Stimulated activated naive CD8-positive, alpha-beta T cell treated with anti-CD3 and anti-CD28 coated beads, Interleukin-15, Interleukin-2, amounts not matched to agents 100 ng/mL and 50 ng/mL, for 24 hours (primary cell): Measurements from ENCODE around the gene PFN4.
"Not testable (repeated sequence)": the region's sequence is repeated elsewhere in the genome, so short reads cannot be mapped to it uniquely, and the experiment has no call there.

Experiments
- H3K27ac Mint-ChIP-seq: one replicate; pipeline ENCODE4 v1.8.0; 2021; ENCODE audit warnings: mild to moderate bottlenecking, mixed read lengths
- H3K27me3 Mint-ChIP-seq: one replicate; pipeline ENCODE4 v1.8.0; 2021; ENCODE audit warnings: mixed read lengths
- H3K36me3 Mint-ChIP-seq: one replicate; pipeline ENCODE4 v1.8.0; 2021; ENCODE audit warnings: low read depth, mixed read lengths
- H3K4me1 Mint-ChIP-seq: one replicate; pipeline ENCODE4 v1.8.0; 2021; ENCODE audit warnings: low read depth, mixed read lengths
- H3K4me3 Mint-ChIP-seq: one replicate; pipeline ENCODE4 v1.8.0; 2021; ENCODE audit warnings: mild to moderate bottlenecking, mixed read lengths
- H3K9me3 Mint-ChIP-seq: one replicate; pipeline ENCODE4 v1.8.0; 2021; ENCODE audit warnings: mixed read lengths

The PFN4 gene

GRCh38 chr2:24101992-24102391 lies 21.1 kb downstream of the PFN4 start:
- Mint-ChIP-seq H3K4me3 (no peak overlapping the region), H3K9me3 (peaks cover 10% of the 10 kb centered on the region)

GRCh38 chr2:24100732-24101131 lies 22.4 kb downstream of the PFN4 start:
- peaks cover 22% of the 10 kb centered on the region for H3K36me3 Mint-ChIP-seq
- not testable (repeated sequence) for H3K4me1 Mint-ChIP-seq

More at GRCh38 chr2:24101992-24102391, 21.1 kb downstream of the PFN4 start:
- Mint-ChIP-seq H3K27ac (no peak overlapping the region), H3K27me3 (no peaks in the 10 kb centered on the region), H3K36me3 (peaks cover 14% of the 10 kb centered on the region), H3K4me1 (no peaks in the 10 kb centered on the region)

GRCh38 chr2:24095171-24095677 lies 27.9 kb downstream of the PFN4 start:
- not testable (repeated sequence) for H3K9me3 Mint-ChIP-seq, H3K4me3 Mint-ChIP-seq, H3K27me3 Mint-ChIP-seq, H3K27ac Mint-ChIP-seq, H3K4me1 Mint-ChIP-seq
- peaks cover 11% of the 10 kb centered on the region for H3K36me3 Mint-ChIP-seq

More at GRCh38 chr2:24100732-24101131, 22.4 kb downstream of the PFN4 start:
- H3K27me3 Mint-ChIP-seq, H3K27ac Mint-ChIP-seq, H3K9me3 Mint-ChIP-seq, H3K4me3 Mint-ChIP-seq: not testable (repeated sequence)

- not testable (repeated sequence) for H3K4me3 Mint-ChIP-seq, H3K27me3 Mint-ChIP-seq, H3K4me1 Mint-ChIP-seq, H3K27ac Mint-ChIP-seq, H3K9me3 Mint-ChIP-seq, H3K36me3 Mint-ChIP-seq
These were observed 29.9 kb downstream of the PFN4 start for GRCh38 chr2:24093270-24093669.

GRCh38 chr2:24088821-24089359 lies 34.2 kb downstream of the PFN4 start:
- H3K36me3 Mint-ChIP-seq: no peaks in the 10 kb centered on the region
- H3K4me3 Mint-ChIP-seq: no peak overlapping the region
- H3K4me1 Mint-ChIP-seq: peaks cover 4% of the 10 kb centered on the region
- H3K27ac Mint-ChIP-seq: no peak overlapping the region
- H3K9me3 Mint-ChIP-seq: no peaks in the 10 kb centered on the region
- H3K27me3 Mint-ChIP-seq: no peaks in the 10 kb centered on the region

- no peaks in the 10 kb centered on the region for H3K9me3 Mint-ChIP-seq
- no peaks in the 10 kb centered on the region for H3K36me3 Mint-ChIP-seq
These were observed 36.1 kb downstream of the PFN4 start for GRCh38 chr2:24087032-24087431.

GRCh38 chr2:24086241-24086640 lies 36.9 kb downstream of the PFN4 start:
- Mint-ChIP-seq H3K36me3 (no peaks in the 10 kb centered on the region), H3K4me3 (no peak overlapping the region), H3K4me1 (peaks cover 13% of the 10 kb centered on the region), H3K27ac (no peak overlapping the region), H3K27me3 (no peaks in the 10 kb centered on the region), H3K9me3 (no peaks in the 10 kb centered on the region)

More at GRCh38 chr2:24087032-24087431, 36.1 kb downstream of the PFN4 start:
- peaks cover 13% of the 10 kb centered on the region for H3K4me1 Mint-ChIP-seq
- no peak overlapping the region for H3K27ac Mint-ChIP-seq
- H3K4me3 Mint-ChIP-seq: no peak overlapping the region
- H3K27me3 Mint-ChIP-seq: no peaks in the 10 kb centered on the region

GRCh38 chr2:24085200-24085489 lies 38.0 kb downstream of the PFN4 start:
- no peaks in the 10 kb centered on the region for H3K36me3 Mint-ChIP-seq
- no peaks in the 10 kb centered on the region for H3K27me3 Mint-ChIP-seq
- H3K27ac Mint-ChIP-seq: no peak overlapping the region
- H3K4me1 Mint-ChIP-seq: peaks cover 13% of the 10 kb centered on the region
- no peaks in the 10 kb centered on the region for H3K9me3 Mint-ChIP-seq
- H3K4me3 Mint-ChIP-seq: peak overlapping the region; percentile 88

- Mint-ChIP-seq H3K27ac (peak within 1 kb of the TSS; percentile 52), H3K4me1 (peaks cover 13% of the 10 kb centered on the region), H3K36me3 (no peaks in the 10 kb centered on the region), H3K9me3 (no peaks in the 10 kb centered on the region), H3K4me3 (peak within 1 kb of the TSS; percentile 88), H3K27me3 (no peaks in the 10 kb centered on the region)
These were observed 38.5 kb downstream of the PFN4 start, which contains the start of gene TP53I3 for GRCh38 chr2:24084386-24085199. TSS of gene TP53I3 (minus strand) at chr2:24084834. CDS start at chr2:24084326, 508 bp downstream.

GRCh38 chr2:24083567-24084385 lies 39.4 kb downstream of the PFN4 start:
- Mint-ChIP-seq H3K27ac (peak overlapping the region; percentile 52), H3K4me3 (peak overlapping the region; percentile 88), H3K27me3 (no peaks in the 10 kb centered on the region), H3K36me3 (no peaks in the 10 kb centered on the region), H3K9me3 (no peaks in the 10 kb centered on the region), H3K4me1 (peaks cover 13% of the 10 kb centered on the region)

GRCh38 chr2:24082787-24083566 lies 40.2 kb downstream of the PFN4 start:
- Mint-ChIP-seq H3K4me1 (peaks cover 13% of the 10 kb centered on the region), H3K36me3 (no peaks in the 10 kb centered on the region), H3K27ac (peak overlapping the region; percentile 49), H3K27me3 (no peaks in the 10 kb centered on the region), H3K9me3 (no peaks in the 10 kb centered on the region), H3K4me3 (peak overlapping the region; percentile 88)

GRCh38 chr2:24080701-24081100 lies 42.4 kb downstream of the PFN4 start:
- Mint-ChIP-seq H3K27ac (no peak overlapping the region), H3K4me1 (peaks cover 20% of the 10 kb centered on the region), H3K27me3 (no peaks in the 10 kb centered on the region), H3K36me3 (no peaks in the 10 kb centered on the region), H3K4me3 (no peak overlapping the region), H3K9me3 (no peaks in the 10 kb centered on the region)

GRCh38 chr2:24077879-24078278 lies 45.3 kb downstream of the PFN4 start:
- Mint-ChIP-seq H3K9me3 (no peaks in the 10 kb centered on the region), H3K4me3 (peak overlapping the region; percentile 99), H3K27ac (peak overlapping the region; percentile 28), H3K36me3 (peaks cover 17% of the 10 kb centered on the region), H3K4me1 (peaks cover 30% of the 10 kb centered on the region), H3K27me3 (no peaks in the 10 kb centered on the region)

- H3K27ac Mint-ChIP-seq: peak overlapping the region; percentile 28
- peak overlapping the region; percentile 99 for H3K4me3 Mint-ChIP-seq
- peaks cover 20% of the 10 kb centered on the region for H3K36me3 Mint-ChIP-seq
- no peaks in the 10 kb centered on the region for H3K9me3 Mint-ChIP-seq
- peaks cover 34% of the 10 kb centered on the region for H3K4me1 Mint-ChIP-seq
- no peaks in the 10 kb centered on the region for H3K27me3 Mint-ChIP-seq
These were observed 45.6 kb downstream of the PFN4 start for GRCh38 chr2:24077535-24077877.
